Measurements from ENCODE around the gene VHLL. TPM values are rescaled to one million over a fixed set of nuclear protein-coding genes. Genes with fewer than 3 reads are reported as not detected.

The VHLL gene
- total RNA-seq, 4 donors from 2014 or later: not detected

GRCh38 chr1:156285437-156285836, 13.7 kb downstream of the VHLL start:
- H3K4me1 ChIP-seq: peaks cover 8 to 29% (median 21%) of the 10 kb centered on the region in 4 donors
- TF ChIP-seq POLR2A (IDR thresholded peaks at IDR 0.05): no peak
- TF ChIP-seq, protein P1, sequence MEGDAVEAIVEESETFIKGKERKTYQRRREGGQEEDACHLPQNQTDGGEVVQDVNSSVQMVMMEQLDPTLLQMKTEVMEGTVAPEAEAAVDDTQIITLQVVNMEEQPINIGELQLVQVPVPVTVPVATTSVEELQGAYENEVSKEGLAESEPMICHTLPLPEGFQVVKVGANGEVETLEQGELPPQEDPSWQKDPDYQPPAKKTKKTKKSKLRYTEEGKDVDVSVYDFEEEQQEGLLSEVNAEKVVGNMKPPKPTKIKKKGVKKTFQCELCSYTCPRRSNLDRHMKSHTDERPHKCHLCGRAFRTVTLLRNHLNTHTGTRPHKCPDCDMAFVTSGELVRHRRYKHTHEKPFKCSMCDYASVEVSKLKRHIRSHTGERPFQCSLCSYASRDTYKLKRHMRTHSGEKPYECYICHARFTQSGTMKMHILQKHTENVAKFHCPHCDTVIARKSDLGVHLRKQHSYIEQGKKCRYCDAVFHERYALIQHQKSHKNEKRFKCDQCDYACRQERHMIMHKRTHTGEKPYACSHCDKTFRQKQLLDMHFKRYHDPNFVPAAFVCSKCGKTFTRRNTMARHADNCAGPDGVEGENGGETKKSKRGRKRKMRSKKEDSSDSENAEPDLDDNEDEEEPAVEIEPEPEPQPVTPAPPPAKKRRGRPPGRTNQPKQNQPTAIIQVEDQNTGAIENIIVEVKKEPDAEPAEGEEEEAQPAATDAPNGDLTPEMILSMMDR (IDR thresholded peaks at IDR 0.05): no peak
- no peak for TF ChIP-seq EP300 (IDR thresholded peaks at IDR 0.05; ENCODE audit: low read depth)
- no peak for TF ChIP-seq POLR2AphosphoS5 (IDR thresholded peaks at IDR 0.05)
- no peak overlapping the region for H3K4me3 ChIP-seq
- no peaks in the 10 kb centered on the region for H3K27me3 ChIP-seq
- in situ Hi-C loops (cut with MboI; ENCODE audit: low pct_ligation_motif_present in 1 of 4, low pct_unique_long_range_greater_than_20kb in 1 of 4, low sequenced_read_pairs in 3 of 4) (no loop called here), intact Hi-C loops (cut with DNase I; ENCODE audit: low total_unique reads) (no loop called here)
- H3K27ac ChIP-seq: no peak overlapping the region
- H3K36me3 ChIP-seq: no peaks in the 10 kb centered on the region
- DNase-seq: no peak
- H3K9me3 ChIP-seq: no peaks in the 10 kb centered on the region
- 89% methylated on average over 8 of the region's 21 CpGs; no CpG with 5 or more reads in 1 of the 2 donors for WGBS, 2 donors (ENCODE audit: low coverage in 1 of 2)

DNA sequence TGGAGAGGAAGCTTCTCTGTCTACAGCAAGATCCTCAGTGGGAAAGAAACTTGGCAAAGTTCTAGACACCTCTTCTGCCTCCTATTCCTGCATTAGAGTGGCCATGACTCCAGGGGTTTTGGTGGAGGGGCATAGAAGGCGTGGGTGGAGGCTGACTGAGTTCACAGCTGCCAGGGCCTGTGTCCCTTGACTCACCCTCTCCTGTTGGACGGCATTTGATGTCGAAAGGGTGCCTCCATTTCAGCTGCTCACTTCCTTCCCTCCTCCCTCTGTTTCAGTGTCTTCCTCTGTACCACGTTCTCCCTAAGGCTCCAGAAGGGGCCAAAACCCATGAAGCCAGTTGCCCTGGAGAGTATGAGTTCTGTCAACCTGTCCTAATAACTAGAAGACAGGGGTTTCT, 14.3 kb downstream of the VHLL start:
- DNase-seq: no peak
- TF ChIP-seq, protein P1 (IDR thresholded peaks at IDR 0.05): no peak
- TF ChIP-seq POLR2A (IDR thresholded peaks at IDR 0.05) (no peak), EP300 (IDR thresholded peaks at IDR 0.05; ENCODE audit: low read depth) (no peak), POLR2AphosphoS5 (IDR thresholded peaks at IDR 0.05) (no peak)
- Histone ChIP-seq H3K4me1 (peaks cover 8 to 36% (median 21%) of the 10 kb centered on the region in 4 donors), H3K36me3 (no peaks in the 10 kb centered on the region), H3K9me3 (no peaks in the 10 kb centered on the region), H3K27ac (no peak overlapping the region), H3K27me3 (no peaks in the 10 kb centered on the region), H3K4me3 (no peak overlapping the region)
- WGBS, 2 donors (ENCODE audit: low coverage in 1 of 2): 78 to 80% methylated on average over 1 to 4 of the region's 4 CpGs
- intact Hi-C loops (cut with DNase I; ENCODE audit: low total_unique reads): no loop called here
- in situ Hi-C loops (cut with MboI; ENCODE audit: low pct_ligation_motif_present in 1 of 4, low pct_unique_long_range_greater_than_20kb in 1 of 4, low sequenced_read_pairs in 3 of 4): no loop called here

DNA sequence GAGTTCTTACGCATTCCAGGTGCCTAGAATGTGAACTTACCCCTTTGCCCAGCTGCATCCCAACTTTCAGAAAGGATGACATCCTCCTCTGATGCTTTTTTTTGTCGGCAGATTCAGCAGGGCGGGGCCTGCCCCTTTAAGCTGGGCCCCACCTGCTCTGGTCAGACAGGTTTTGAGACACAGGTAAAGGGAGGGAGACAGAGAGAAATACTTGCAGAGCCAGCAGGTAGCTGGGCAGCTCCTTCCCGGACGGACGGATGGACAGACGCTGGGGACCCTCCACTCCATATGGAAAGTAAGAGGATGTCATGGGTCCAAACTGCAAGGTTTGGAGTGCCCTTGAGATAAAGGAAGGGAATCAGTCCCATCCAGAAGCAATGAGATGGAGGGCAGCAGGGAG, 15.0 kb downstream of the VHLL start, which contains the start of gene TMEM79:
TMEM79 (plus strand) TSS at position 214 of the 400 bp plus-strand sequence. CDS start 902 bp downstream, outside the sequence.
- TF ChIP-seq POLR2AphosphoS5 (IDR thresholded peaks at IDR 0.05) (no peak), EP300 (IDR thresholded peaks at IDR 0.05; ENCODE audit: low read depth) (no peak)
- DNase-seq: peak; percentile 40
- in situ Hi-C loops (cut with MboI; ENCODE audit: low pct_ligation_motif_present in 1 of 4, low pct_unique_long_range_greater_than_20kb in 1 of 4, low sequenced_read_pairs in 3 of 4) (no loop called here), intact Hi-C loops (cut with DNase I; ENCODE audit: low total_unique reads) (no loop called here)
- no peaks in the 10 kb centered on the region for H3K36me3 ChIP-seq
- H3K27me3 ChIP-seq: no peaks in the 10 kb centered on the region
- peak within 1 kb of the TSS; percentile 25 to 90 (median 82) for H3K4me3 ChIP-seq
- H3K4me1 ChIP-seq: peaks cover 8 to 39% (median 21%) of the 10 kb centered on the region in 4 donors
- H3K9me3 ChIP-seq: no peaks in the 10 kb centered on the region
- H3K27ac ChIP-seq: peak within 1 kb of the TSS; percentile 90 to 95 (median 92)
- 56 to 65% methylated on average over 2 to 7 of the region's 7 CpGs for WGBS, 2 donors (ENCODE audit: low coverage in 1 of 2)

- in situ Hi-C loops (cut with MboI; ENCODE audit: low pct_ligation_motif_present in 1 of 4, low pct_unique_long_range_greater_than_20kb in 1 of 4, low sequenced_read_pairs in 3 of 4): no loop called here
- Histone ChIP-seq H3K27ac (peak overlapping the region; percentile 90 to 95 (median 92)), H3K36me3 (peaks cover 0 to under 1% (median 0%) of the 10 kb centered on the region in 4 donors), H3K27me3 (no peaks in the 10 kb centered on the region), H3K9me3 (no peaks in the 10 kb centered on the region), H3K4me3 (peak overlapping the region in 3 of 4 donors; percentile 79 to 90 (median 86)), H3K4me1 (peaks cover 8 to 39% (median 21%) of the 10 kb centered on the region in 4 donors)
- DNase-seq: no peak
- TF ChIP-seq EP300 (IDR thresholded peaks at IDR 0.05; ENCODE audit: low read depth) (no peak), POLR2AphosphoS5 (IDR thresholded peaks at IDR 0.05) (no peak), POLR2A (IDR thresholded peaks at IDR 0.05) (no peak)
- TF ChIP-seq, protein P1 (IDR thresholded peaks at IDR 0.05): no peak
- intact Hi-C loops (cut with DNase I; ENCODE audit: low total_unique reads): no loop called here
- WGBS, 2 donors (ENCODE audit: low coverage in 1 of 2): 67% methylated on average over 1 of the region's 1 CpG; no CpG with 5 or more reads in 1 of the 2 donors
These were observed 15.6 kb downstream of the VHLL start for GRCh38 chr1:156283521-156283920.
